D341Med (cell line): Measurements from ENCODE around the gene AGBL4.

Experiments used
- DNase-seq: peaks from one replicate; pipeline ENCODE4 v3.0.0; 2012; ENCODE audit warnings: low spot score

The AGBL4 gene

GRCh38 chr1:49694251-49694827 lies 329.4 kb downstream of the AGBL4 start:
- DNase-seq, result no peak

- peak; percentile 37 for DNase-seq
Measured at GRCh38 chr1:49686107-49686506, 337.6 kb downstream of the AGBL4 start.

DNA sequence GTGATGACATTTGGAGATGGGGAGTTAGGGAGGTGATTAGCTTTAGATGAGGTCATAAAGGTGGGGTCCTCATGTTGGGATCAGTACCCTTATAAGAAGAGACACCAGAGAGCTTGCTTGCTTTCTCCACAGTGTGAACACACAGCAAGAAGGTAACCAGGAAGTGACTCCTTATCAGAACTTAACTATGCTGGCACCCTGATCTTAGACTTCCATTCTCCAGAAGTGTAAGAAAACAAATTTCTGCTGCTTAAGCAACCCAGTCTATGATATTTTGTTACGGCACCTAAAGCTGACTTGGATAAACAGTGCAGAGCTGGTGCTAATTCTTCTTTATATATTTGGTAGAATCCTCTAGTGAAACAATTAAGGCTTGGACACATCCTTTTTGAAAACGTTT lies 346.0 kb downstream of the AGBL4 start:
- DNase-seq, result no peak

DNA sequence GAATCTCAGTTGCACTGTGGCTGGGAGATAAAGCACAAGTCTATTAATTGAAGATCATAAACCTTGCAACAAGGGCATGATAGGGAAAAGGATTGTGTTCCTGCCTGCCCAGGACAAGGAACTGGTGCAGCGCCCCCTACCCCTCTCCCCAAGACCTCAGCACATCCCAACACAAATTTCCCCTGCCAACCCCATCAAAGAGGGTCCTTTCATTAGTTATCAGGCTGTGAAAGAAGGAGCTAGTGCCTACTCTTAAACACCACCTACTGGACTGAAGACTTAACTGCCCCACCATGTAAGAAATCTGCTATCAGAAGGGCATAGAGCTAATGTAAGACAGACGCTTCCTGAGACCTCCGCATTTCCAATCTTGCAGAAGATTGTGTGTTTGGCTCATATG lies 372.6 kb downstream of the AGBL4 start:
- no peak for DNase-seq

DNA sequence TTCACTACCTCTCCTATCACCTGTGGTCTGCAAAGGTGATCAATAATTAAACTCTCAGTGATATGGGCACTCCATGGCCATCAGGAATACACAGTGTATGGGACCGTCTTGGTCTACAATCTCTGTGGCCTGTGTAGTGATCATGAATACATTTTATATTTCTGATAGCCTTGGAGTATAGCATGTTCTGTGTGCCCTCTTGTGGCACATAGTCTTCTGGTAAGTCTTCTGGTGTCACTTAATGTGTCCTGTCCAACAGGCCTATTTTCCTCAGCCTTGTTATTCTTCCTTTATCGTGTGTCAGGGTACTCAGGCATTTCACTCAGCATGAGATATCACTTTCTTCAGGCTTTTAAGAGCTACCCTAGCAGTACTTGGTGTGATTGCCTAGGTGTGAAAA lies 393.6 kb downstream of the AGBL4 start:
- no peak for DNase-seq

DNA sequence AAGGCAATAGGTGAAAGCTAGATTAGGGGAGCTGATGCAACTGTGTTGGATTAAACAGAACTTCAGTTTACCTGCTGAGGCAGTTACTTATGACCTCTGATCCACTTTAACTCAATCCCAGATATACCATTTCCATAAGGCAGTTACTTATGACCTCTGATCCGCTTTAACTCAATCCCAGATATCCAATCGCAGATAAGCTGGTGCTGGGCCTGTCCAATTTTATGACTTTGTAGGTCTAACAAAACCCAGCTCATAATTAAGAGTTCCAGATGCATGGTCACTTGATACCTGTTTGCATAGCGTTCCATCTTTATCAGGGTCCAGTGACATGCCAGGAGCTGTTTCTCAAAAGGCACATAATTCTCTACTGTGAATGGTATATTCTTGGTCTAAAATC lies 396.0 kb downstream of the AGBL4 start:
- no peak for DNase-seq

GRCh38 chr1:49626472-49626871 lies 397.3 kb downstream of the AGBL4 start:
- no peak for DNase-seq

GRCh38 chr1:49622877-49623276 lies 400.9 kb downstream of the AGBL4 start:
- DNase-seq, result no peak

- no peak for DNase-seq
Measured at GRCh38 chr1:49606082-49606481, 417.7 kb downstream of the AGBL4 start.

GRCh38 chr1:49597436-49597835 lies 426.3 kb downstream of the AGBL4 start:
- no peak for DNase-seq

DNA sequence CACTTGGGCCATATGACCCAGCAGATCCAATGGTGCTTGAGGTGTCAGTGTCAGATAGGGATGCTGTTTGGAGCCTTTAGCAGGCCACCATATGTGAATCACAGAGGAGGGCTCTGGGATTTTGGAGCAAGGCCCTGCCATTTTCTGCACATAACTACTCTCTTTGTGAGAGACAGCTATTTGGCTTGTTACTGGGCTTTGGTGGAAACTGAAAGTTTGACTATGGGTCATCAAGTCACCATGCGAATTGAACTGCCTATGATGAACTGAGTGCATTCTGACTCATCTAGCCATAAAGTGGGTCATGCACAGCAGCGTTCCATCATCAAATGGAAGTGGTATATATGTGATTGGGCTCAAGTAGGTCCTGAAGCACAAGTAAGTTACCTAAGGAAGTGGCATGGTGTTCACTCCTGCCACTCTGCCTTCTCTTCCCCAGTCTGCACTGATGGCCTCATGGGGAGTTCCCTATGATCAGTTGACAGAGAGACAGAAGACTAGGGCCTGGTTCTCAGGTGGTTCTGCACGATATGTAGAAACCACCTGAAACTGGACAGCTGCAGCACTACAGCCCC lies 447.3 kb downstream of the AGBL4 start:
- DNase-seq, result no peak

DNA sequence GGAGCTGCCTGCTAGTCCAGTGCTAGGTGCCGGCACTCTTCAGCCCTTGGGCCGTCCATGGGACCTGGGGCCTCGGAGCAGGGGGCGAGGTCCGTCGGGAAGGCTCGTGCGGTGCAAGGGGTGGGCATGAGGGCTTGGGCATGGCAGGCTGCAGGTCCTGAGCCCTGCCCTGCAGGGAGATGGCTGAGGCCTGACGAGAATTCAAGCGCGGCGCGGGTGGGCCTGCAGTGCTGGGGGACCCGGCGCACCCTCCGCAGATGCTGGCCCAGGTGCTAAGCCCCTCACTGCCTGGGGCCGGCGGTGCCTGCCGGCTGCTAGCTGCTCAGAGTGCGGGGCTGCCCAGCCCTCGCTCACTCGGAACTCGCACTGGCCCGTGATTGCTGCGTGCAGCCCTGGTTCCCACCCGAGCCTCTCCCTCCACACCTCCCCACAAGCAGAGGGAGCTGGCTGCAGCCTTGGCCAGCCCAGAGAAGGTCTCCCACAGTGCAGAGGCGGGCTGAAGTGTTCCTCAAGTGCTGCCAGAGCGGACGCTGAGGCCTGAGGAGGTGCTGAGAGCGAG lies 467.0 kb downstream of the AGBL4 start:
- no peak for DNase-seq

DNA sequence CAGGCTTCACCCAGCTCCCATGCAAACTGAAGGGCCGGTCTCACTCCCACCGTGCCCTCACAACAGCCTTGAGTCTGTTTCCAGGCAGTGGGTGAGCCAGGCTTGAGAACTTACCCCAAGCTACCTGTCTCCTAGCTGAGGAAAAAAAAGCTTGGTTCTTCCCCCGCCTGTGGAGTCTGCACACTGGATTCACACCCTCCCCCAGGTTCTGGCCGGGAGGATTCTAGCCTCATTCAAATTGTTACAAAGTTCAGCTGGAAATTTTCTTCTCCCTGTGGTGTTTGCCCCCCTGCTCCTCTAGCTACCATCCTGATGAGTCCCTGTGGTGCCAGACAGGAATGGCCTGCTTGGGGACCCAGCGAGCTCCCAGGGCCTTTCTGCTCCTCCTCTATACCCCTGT lies 471.7 kb downstream of the AGBL4 start:
- DNase-seq, result no peak

- no peak for DNase-seq
Measured at GRCh38 chr1:49544615-49545014, 479.1 kb downstream of the AGBL4 start.

DNA sequence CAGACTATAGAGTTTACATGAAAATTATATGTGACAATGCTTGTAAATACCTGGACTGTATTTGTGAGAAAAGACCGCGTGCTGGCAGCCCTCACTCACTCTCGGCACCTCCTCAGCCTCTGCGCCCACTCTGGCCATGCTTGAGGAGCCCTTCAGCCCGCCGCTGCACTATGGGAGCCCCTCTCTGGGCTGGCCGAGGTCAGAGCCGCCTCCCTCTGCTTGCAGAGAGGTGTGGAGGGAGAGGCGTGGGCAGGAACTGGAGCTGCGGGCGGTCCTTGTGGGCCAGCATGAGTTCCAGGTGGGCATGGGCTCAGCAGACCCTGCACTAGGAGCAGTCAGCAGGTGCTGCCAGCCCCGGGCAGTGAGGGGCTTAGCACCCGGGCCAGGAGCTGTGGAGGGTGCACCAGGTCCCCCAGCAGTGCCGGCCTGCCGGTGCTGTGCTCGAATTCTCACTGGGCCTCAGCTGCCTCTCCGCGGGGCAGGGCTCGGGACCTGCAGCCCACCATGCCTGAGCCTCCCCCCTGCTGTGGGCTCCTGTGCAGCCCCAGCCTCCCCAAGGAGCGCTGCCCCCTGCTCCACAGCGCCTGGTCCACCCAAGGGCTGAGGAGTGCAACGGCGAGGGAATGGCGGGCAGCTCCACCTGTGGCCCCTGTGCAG lies 482.5 kb downstream of the AGBL4 start:
- DNase-seq, result no peak

DNA sequence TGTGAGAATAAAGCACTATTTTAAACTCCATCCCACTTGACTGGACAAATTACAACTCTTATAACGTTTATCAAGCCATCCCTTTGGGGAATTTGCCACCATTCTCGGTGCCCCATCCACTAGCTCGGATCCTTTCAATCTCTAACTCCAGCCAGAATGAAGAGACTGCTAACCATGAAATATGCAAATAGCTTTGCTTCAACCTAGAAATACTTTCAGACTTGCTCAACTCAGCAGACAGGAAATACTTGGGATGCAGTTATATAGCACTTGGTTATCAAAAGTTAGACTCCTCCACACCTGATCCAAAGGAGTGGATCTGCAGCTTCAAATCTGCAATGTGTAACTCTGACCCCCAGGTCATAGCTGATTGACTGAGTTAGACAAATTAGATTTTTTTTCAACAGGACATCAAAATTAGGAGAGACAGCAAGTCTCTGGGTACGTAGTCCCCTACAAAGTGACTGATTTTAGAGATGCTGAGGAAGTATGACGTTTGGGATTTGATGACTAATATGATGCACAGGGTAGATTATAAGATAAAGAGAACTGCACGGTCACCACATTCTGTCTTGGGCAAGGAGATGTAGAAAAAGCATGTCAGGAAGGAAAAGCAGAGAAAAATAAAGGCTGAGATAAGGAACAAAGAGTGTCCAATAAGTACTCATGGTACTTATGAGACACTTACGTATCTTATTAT lies 496.0 kb downstream of the AGBL4 start:
- DNase-seq, result no peak

DNA sequence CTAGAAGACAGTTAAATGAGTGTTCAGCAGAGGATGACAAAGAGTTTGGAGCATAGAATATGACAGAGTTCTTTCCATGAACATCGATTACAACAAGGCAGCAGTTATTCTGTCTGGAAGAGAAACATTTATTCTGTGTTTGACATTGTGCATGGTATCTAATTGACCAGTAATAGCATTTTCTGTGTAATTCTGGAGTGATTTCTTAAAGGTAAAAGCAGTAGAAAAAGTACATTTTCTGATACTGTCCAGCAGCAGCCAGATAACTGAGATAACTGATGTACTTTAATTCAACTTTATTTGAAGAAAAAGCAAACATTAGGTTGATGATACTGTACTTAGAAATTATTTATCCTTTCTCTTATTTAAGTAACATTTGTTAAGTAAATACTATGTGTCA lies 497.1 kb downstream of the AGBL4 start:
- no peak for DNase-seq

GRCh38 chr1:49523764-49524163 lies 500.0 kb downstream of the AGBL4 start:
- no peak for DNase-seq

- no peak for DNase-seq
Measured at GRCh38 chr1:49466961-49467360, 556.8 kb downstream of the AGBL4 start.

GRCh38 chr1:49465486-49466185 lies 558.1 kb downstream of the AGBL4 start:
- DNase-seq, result no peak

DNA sequence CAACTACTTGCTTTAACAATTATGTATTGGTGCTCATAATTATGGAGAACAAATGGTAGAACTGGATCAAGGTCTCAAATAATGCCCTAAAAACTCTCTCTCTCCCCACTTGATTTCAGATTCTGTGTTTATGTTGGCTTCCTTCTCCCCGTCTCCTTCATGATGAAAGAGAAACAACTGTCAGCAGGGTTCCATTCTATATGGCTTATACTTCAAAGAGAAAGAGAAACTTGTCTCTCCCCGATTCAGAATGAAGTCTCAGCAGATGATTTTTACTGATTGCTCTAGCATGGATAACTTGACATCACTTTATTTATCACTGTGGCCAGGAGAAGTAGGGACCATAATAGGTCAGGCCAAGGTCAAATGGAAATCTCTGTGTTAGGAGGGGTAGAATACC lies 575.6 kb downstream of the AGBL4 start:
- no peak for DNase-seq

DNA sequence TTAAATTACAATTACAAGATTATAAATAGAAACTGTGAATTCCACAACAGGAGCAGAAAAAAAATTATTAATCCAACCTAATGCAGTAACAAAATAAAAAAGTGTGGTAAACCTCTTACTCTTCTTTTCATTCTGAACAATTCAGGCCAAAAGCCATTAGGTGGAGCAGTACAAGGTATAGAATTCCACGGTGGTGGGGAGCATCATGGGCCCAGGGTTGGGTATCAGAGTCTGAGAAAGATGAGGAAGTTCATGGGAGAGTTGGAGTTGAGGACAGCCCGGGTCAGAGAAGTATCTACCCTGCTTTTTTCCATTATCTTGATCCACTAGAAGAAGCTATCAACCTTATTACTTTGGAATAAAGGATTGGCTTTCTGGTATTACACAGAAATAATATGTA lies 586.9 kb downstream of the AGBL4 start:
- DNase-seq, result no peak
